ENCODE results near the gene FGF3.
"Not testable (repeated sequence)": the region's sequence is repeated elsewhere in the genome, so short reads cannot be mapped to it uniquely, and the experiment has no call there.

Gene FGF3

DNA sequence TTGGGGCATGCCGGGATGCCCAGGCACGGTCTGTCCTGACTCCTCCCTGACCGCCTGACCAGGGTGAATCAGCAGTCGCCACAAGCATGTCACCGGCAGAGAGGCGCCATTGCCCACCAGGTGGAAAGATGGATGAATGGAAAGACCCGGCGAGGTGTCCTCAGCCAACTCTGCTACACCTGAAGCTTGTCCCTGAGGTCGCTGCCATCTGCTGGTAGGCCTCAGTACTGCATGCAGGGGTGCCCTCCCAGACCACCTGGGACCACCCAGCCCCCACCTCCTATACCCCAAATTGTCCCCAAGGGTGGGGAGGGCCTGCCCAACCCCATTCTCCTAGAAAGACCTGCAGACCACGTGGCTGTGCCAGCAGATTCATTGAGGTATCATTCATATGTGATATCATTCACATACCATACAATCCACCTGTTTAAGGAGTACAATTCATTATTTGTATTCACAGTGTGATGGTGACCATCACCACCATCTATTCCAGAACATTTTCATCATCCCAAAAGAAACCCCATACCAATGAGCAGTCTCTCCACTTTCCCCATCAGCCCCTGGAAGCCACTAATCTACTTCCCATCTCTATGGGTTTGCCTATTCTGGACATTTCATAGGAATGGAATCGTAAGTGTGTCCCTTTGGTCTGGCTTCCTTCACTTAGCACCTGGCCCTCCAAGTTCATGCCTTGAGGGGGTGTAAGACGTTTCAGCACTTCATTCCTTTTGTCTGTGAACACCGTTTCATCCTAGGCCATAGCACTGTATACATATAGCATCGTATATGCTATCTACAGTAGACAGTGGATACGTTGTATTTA, 17.5 kb downstream of the FGF3 start:
- peak; percentile 24 for DNase-seq

DNA sequence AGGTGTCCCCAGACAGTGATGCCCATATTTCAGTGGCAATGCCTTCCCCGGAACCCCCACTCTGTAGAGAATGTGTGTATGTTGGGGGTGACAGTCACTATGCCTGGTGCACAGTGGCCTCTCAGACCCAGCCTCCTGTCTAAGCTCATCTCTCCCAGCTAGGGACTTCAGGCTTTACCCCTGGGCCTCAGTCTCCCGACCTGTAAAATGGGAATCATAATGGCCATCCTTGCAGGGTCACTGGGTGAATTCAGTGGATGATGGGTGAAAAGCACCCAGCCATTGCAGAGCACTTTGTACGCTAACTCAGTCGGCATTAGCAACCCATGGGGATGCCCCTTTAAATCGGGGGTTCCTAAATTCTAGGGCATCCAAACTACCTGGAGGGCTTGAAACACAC, 18.9 kb downstream of the FGF3 start:
- DNase-seq: no peak

DNA sequence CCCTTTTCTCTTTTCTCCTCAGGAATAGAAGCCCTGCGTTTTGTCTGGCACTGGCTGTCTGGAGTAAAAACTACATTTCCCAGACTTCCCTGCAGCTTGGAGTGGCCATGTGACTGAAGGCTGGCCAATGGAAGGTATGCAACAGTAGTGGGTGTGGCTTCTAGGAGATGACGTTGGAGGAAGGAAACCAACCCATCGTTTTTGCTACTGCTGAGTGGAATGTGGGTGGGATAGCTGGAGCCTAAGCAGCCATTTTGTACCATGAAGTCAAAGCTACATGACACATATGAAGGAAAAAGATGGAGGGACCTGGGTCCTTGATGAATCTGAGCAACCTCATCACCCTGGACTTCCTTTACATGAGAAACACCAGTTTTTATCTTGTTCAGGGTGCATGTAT, 19.6 kb downstream of the FGF3 start:
- DNase-seq: no peak

DNA sequence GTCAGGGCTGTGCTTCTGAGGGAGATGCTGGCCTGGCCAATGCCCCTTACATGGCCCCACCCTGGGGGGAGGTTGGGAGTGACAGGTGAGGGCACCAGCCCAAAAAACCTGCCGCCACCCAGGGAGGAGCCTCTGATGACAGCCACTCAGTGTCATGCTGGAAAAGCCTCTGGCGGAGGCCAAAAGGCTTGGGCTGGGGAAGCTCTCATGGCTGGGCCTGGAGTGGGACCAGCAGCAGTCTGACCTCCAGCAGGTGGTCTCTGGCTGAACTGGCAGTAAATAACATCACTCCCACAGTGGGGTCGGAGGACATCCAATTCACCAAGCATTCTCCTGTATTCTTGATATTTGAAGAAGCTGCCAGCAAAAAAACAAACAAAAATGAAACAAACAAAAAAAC, 20.1 kb downstream of the FGF3 start:
- no peak for DNase-seq

DNA sequence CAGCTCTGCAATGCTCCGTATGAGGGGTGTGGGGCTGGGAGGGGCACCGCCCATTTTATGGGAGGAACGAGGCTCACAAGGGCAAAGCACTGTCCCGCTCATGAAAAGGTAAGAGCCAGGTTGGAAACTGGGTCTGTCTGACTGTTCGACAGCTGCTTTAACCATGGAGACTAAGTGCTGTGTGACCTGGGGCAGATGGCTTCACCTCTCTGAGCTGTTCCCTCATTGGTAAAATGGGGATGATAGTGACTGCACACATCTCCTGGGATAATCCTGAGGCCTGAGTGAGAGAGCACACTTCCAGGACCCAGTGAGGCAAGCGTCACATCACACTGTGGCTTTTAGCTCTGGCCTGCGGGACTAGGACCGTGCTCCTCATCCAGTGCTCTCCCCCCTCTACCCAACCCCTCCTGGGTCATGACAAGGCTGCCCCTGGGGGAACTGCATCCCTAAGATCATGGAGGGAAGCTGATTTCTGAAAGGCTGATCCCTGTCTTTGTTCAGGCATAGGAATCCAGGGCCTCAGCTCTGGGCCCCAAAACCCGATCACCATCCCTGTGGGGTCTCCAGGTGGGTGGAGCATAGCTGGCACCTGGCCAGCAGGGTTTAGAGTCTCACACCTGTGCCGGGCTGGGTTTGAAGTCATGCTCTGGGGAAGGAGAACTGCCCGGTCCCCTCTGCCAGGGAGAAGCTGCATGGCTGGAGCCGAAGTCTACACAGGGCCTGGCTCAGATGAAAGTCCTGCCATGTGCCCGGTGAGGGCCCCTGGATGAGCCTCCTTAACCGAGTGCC, 21.3 kb downstream of the FGF3 start:
- DNase-seq: no peak

DNA sequence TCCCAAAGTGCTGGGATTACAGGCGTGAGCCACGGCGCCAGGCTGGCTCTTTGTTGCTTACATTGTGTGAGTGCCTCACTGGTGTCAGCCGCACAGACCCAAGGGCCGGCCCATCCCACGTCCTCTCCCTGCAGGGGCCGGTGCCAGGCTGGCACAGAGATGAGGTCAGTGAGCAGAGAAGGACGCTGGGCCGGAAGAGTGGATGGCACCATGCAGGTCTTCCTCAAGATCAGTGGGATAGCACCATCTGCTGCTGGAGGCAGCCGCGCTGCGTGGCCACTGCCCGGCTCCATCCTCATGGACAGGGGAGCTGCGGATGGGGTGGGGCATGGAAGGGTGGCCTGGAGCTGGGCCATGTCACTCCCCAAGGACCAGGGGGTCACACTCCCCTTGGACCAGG, 22.1 kb downstream of the FGF3 start:
- DNase-seq: no peak

DNA sequence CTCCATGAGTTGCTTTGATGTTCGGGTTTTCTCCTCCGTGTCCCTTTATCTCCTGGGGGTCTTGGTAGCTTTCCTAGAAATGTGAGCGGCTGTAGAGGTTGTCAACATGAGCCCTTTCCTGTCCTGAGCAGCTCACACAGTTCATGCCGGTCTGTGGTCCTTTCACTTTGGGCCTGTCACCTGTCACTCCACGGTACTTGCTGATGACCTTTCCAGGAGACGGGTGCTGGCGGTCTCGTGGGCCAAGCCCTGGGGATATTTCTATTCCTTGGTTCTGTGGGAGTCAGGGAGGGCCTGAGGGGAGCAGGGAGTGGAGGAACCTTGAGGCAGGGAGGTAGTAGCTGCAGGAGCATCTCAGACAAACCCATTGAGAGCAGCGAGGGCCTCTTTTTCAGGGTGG, 23.2 kb downstream of the FGF3 start:
- DNase-seq: no peak

DNA sequence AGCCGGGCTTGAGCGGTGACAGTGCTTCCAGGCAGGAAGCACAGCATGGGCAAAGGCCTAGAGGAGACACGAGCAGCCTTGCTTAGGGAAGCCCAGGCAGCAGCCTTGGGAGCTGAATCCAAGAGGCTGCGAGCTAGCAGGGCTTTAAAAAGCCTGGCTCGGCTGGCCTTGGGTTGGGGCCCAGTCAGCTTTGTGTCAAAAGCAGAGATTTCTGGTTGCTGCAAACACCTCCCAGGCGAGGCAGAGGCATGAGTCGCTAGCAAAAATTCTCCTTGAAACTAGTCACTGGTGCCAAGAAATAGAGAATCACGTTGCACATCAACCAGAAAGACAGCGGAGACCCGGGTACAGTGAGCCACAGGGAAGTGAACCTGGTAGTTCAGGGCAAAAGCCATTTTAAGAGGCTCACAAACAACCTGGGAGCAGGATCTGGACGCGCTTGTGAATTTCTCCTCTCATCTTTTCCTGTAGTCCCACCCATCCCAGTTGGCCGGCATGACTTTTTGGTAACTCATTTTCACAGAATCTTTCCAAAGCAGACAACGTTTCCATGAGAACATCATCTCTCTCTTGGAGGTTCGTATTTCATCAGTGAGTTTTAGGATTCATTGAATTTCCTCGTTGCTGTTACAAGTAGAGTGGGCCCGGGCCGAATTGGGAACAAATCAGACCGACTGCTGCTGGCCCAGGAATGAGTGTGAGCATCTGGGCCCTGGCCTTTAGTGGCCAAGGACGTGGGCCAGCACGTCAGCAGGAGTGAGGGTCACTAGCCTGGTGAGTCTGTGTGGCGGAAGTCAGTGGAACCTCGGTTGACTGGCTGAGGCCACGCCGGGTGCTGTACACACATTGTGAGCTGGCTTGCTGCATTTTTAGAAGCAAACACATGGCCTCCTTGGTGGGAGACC, 27.7 kb downstream of the FGF3 start:
- no peak for DNase-seq

DNA sequence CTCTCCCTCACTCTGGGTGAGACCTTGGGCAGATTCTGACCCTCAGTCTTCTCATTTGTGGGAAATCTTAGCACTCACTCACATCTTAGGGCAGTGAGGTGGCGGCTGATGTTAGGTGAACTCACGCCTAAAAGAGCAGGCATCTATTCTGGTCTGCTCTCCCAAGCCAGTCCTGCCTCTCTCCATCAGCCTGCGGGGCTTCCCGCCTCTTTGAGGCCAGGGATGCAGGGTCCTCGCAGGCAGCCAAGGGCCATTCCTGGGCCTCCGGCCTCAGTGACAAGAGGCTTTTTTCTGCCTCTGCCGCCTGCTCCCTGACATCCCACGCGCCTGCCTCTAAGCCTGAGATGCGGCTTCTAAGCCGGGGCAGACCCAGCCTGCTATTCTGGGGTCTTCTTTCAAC, 30.3 kb downstream of the FGF3 start:
- no peak for DNase-seq

DNA sequence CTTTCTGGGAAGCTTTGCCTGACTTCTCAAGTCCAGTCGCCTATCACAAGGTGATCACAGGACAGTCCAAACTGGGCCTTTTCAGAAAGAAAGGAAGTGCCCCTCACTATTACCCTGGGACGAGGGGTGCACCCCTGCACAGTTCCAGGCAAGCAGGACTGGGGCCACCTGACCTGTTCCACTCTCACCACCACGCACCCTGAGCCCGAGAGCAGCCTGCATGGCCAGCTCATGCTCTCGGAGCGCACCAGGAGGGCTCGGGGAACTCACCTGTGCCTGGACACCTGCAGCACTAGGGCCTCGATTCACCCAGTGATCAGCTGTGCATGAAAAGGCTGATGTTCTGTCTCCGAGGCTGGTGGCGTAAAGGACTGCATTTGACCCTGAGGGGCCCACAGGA, 31.3 kb downstream of the FGF3 start:
- DNase-seq: no peak

DNA sequence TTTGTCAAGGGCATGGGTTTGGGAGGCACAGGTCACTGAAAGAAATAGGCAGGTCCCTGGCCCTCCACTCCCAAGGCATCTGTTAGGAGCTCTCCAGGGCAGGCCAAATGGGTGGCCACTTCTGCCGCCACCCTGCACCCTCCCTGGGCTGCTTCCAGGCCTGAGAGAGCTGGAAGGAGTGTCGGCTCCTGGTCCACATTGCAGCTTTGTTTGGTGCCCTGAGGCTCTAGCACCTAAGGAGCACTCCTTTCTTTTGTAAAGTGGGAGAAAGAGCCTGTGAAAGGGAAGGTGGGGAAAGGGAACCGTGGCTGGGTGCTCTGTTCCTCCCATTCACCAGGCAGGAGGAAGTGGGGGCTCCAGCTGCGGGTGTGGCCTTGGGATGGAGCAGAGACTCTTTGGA, 31.8 kb downstream of the FGF3 start:
- DNase-seq: no peak

DNA sequence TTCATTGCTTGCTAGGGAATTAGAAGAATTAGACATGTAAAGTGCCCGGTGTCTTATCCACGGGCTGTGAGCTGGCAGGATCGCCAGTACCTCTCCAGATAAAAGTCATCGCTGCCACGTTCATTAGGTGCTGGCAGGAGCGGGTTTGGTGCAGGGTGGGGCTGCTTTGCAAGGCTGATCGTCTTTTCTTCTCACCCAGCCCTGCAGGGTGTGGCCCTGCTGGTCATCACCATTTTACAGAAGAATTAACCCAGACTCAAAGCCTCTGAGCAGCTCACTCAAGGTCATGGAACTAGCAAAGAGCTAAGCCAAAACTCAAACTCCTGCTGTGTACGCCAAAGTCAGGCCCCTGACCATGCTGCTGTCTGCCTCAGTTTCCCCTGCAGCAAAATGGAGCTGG, 38.0 kb downstream of the FGF3 start:
- no peak for DNase-seq

DNA sequence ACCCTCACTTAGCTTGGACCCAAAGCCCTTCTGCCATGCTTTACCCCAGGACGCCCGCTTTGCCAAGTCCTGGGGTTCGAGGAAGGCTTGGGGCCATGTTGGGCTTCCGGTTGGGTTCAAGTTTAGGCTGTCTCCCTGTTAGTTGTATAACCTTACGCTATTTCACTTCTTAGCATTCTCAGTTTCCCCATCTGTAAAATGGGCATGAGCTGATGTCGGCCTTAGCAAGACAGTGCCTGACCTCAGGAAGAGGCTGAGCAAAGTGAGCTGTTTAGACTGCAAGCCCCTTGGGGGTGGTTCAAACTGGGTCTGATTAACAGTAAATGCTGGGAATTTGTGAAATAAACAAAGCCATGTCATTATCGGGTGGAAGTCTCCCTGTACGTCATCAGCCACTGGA, 40.8 kb downstream of the FGF3 start:
- DNase-seq: no peak

DNA sequence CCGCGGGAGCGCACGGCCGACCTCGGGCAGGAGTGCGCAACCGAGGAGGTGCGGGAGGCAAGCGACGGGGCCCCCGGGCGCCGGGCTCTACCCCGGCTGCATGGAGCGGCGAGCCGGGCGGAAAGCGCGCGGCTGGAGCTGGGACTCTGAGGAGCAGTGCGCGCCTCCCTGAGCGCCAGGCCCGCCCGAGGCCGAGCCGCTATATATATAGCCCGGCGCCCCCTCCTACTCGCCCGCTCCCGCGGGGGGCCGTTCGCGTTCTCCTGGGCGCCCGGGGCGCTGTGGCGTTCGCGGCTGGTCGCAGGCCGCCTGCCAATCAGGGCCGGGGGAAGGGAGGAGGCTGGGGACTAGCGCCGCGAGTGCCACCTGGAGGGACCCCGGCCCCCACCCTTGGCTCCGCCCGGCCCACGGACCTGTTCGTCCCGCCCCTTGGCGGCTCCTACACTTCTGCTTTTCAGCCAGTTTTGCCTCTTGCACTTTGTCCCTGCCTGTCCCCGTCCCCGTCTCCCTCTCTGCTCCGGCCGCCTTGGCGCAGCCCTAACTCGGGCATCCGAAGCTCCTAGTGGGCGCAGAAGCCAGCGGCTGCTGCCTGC, 44.0 kb downstream of the FGF3 start, which contains the start of gene FGF4:
FGF4 (minus strand) TSS at position 179 of the 593 bp plus-strand sequence. CDS start 257 bp downstream, outside the sequence.
- no peak for DNase-seq

DNA sequence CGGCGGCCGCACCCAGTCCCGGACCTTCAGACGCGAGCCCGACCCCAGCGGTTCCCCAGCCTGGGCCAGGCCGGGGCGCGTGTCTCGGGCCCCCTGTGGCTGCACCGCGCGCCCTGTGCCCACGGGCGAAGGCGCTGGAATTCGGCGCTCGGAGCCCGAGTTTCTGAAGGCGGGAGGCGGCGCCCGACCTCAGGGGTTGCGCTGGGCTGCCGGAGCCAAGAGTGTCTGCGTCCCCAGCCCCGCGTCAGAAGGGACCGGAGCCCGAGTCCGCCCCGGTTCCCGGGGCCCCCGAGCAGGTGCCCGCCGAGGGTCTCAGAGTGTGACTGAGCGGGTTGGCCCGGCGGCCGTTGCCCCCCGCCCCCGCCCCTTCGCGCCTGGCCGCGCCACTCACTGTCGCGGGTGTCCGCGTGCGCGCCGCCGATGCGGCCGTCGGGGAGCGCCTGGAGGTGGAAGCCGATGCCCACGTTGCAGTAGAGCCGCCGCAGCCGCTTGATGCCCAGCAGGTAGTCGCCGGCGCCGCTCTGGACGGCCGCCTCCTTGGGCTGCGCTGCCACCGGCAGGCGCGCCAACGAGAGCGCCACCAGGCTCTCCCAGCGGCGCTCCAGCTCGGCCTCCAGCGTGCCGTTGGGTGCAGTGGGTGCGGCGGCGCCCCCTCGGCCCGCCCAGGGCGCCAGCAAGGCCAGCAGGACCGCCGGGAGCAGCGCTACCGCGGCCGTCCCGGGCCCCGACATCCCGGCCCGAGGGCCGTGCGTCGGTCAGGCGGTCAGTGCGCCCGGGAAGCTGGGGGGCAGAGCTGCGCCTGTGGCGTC, 44.7 kb downstream of the FGF3 start:
- DNase-seq: no peak

DNA sequence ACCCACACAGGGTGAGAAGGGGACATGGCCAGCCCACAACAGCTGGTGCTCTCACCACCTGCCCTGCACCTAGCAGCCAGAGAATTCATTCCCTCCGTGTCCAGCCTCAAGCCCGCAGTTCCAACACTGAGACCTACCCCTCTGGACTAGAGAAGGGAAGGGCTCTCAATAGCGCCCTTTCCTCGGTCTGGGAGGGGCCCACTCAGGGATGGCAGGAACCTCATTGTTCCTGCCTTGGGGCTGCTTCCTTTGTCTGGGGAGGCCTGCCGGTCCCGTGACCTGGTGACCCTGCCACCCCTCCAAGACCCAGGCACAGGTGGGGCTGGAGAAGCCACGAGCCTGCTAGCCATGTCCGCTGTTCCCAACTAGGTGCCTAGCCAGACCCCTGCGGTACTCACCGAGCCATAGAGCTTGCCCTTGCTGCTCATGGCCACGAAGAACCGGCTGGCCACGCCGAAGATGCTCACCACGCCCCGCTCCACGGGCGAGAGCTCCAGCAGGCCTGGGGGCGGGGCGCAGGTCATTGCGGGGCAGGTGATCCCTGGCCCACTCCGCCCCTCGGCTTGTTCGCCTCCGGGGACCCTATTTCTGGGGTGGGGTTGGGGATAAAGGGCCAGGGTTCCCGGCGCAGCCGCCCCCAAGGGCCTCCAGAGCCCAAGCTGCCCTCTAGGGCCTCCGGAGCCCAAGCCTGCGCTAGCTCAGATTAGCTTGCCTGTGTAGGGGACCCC, 45.4 kb downstream of the FGF3 start:
- DNase-seq: no peak

DNA sequence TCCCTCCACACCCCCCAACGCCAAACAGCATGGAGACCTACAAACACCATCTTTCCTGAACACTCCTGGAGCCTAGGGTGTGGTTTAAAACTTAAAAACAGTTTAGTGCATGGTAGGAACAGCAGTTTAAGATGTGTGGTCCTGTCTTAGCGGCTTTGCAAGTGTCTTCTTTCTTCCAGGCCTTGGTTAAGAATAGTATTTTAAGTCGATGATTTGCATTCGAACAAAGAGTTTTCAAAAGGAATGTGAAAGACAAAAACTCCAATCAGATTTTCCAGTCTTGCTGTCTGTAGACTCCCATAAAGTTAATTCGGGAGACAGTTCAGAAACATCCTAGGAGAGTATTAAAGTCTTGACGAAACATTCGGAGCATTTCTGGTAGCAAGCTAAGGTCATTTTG, 47.8 kb downstream of the FGF3 start:
- DNase-seq: no peak

DNA sequence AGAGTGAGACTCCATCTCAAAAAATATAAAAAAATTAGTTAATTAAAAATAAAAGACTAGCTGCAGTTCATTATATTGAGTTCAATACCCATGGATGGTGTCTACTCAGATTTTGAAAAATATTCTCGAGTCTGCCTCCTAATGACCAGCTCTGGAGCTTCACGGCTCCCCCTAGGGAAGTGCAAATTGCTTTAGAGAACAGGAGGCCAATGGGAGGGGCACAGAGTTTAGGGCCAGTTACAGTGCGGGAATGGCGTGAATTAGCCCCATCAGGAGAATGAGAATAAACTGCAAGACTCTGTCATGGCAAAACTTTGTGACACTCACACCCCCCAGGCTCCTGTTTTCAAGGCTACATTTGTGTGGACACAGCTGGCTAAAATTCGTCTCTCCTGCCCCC, 48.7 kb downstream of the FGF3 start:
- DNase-seq: no peak

DNA sequence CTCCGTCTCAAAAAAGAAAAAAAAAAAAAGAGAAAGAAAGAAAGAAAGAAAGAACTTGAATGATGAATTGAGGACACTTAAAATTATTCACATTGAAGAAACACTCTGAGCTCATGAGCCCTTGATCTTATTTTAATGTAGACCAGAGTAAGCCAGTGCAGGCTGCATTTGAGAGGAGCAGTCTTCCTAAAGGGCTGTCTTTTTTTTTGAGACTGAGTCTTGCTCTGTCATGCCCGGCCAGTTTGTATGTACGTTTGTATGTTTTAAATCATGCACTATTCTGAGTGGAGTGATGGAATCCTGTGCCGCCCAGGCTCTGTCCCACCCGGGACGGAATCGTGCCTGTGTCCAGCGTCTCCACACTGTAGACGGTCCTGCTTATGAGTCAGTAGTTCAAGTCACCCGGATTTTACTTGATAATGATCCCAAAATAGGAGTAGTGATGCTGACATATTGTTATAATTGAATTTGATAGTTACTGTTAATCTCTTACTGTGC, 53.7 kb downstream of the FGF3 start:
- no peak for DNase-seq

DNA sequence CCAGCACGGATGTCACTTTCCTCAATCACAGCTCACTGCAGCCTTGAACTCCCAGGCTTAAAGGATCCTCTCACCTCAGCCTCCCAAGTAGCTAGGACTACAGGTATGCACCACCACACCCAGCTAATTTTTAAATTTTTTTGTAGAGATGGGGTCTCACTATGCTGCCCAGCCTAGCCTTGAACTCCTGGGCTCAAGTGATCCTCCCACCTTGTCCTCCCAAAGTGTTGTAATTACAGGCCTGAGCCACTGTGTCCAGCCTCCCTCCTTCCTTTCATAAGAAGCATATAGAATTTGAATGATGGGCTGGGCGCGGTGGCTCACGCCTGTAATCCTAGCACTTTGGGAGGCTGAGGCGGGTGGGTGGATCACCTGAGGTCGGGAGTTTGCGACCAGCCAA, 54.3 kb downstream of the FGF3 start:
- DNase-seq: not testable (repeated sequence)

DNA sequence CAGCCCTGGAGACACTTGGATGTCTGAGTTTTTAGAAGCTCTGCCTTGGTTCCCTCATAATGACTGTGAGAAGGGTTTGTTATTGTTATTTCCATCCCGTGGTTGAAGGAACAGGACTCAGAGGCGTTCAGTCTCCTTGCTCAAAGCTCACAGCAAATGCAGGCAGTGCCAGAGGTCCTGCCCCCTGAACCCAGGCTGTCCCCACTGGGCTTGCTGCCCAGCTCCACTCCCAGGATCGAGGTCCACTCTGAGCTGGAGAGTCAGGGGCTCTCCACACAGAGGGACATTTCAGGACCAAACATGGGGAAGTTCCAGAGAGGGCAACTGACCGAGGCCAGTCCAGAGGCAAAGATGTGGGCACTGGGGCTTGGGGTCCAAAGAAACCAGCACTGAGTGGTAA, 58.9 kb downstream of the FGF3 start:
- no peak for DNase-seq

Data from NCI-H345 (cell line).